GM04503 (cell line): ENCODE results near the gene EGFL7.
"Not testable (repeated sequence)": the region's sequence is repeated elsewhere in the genome, so short reads cannot be mapped to it uniquely, and the experiment has no call there.

Experiments used
- DNase-seq: peaks from one replicate; pipeline ENCODE4 v3.0.0-alpha.2; 2012; ENCODE audit warnings: low read depth

EGFL7 gene

GRCh38 chr9:136697821-136698526 is 35.3 kb downstream of the EGFL7 start:
- no peak for DNase-seq

- DNase-seq: no peak
Observed at GRCh38 chr9:136698635-136699246, 36.0 kb downstream of the EGFL7 start.

GRCh38 chr9:136700304-136700703 is 37.6 kb downstream of the EGFL7 start:
- DNase-seq: peak; percentile 11

DNA sequence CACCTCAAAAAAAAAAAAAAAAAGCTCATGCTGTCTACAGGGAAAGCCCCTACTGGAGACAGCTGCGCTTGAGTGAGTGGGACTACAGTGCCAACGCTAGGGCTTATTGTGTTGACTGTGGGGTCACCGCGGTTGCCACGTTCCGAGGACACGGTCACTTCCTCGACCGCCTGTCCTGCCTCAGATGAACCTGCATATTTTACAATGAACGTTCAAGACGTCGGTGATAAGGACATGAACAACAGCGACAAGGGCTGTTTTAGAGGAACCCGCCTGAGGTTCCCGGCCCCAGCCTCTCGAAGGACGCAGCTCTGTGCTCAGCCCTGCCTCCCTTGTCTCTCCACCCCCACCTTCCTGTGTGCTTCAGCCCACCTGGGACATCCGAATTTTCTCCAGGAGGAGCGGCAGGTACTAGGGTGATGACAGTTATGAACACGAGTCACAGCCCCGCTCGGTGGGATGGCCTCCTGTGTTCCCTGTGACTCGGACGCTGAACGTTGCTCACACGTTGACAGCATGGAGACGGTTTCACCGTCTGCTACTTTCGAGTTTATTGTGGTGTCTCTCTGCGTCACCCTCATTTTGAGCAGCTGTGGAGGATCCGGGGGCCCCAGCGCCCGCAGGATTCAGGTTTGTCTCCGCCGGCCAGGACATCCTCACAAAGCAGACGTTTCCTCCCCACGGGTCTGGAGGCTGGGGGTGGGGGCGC is 38.4 kb downstream of the EGFL7 start:
- DNase-seq: no peak

DNA sequence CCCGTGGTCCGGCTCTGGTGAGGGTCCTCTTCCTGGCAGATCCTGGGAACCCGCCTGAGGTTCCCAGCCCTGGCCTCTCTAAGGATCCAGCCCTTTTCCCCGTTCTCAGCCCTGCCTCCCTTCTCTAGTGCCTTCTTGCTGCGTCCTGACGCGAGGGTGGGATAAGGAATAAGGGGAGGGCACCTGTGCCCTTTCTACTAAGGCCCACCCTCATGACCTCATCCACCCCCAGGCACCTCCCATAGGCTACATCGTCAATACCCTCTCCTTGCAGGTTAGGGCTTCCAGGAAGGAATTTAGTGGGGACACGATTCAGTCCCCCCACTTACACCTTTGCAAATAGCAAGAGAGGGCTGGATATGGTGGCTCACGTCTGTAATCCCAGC is 38.9 kb downstream of the EGFL7 start:
- DNase-seq: no peak

- DNase-seq: no peak
Observed at GRCh38 chr9:136703276-136703860, 40.7 kb downstream of the EGFL7 start.

DNA sequence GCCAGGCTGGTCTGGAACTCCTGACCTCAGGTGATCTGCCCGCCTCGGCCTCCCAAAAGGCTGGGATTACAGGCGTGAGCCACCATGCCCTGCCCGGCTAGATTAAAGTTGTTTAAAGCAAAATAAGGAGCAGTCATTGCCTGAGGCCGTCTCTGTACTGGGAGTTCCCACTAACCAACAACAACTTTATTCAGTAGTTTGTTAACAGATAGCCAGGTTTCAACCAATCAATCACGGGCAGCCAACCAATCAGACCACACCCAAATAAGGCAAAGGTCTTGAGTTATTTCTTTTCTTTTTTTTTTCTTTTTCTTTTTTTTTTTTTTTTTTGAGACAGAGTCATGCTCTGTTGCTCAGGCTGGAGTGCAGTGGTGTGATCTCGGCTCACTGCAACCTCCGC is 42.0 kb downstream of the EGFL7 start:
- DNase-seq: not testable (repeated sequence)

- DNase-seq: no peak
Observed at GRCh38 chr9:136705564-136705963, 42.8 kb downstream of the EGFL7 start.

DNA sequence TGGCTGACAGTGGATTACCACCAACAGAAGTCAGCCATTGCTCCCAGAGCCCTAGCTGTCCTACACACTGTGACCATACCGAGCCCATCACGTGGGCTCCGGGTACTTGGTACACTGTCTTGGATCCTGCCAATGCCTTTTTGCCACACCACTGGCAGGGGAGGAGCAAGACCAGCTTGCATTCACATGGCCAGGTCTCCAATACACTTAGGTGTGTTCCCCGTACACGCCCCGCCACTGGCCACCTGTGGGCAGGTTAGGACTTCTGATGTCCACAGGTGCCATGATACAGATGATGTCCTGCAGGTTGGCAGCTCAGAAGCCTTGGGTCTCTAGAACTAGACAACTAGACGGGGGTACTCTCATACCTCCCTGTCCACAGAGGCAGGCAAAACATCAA is 44.3 kb downstream of the EGFL7 start:
- no peak for DNase-seq

GRCh38 chr9:136707849-136708517 is 45.3 kb downstream of the EGFL7 start:
- DNase-seq: no peak

DNA sequence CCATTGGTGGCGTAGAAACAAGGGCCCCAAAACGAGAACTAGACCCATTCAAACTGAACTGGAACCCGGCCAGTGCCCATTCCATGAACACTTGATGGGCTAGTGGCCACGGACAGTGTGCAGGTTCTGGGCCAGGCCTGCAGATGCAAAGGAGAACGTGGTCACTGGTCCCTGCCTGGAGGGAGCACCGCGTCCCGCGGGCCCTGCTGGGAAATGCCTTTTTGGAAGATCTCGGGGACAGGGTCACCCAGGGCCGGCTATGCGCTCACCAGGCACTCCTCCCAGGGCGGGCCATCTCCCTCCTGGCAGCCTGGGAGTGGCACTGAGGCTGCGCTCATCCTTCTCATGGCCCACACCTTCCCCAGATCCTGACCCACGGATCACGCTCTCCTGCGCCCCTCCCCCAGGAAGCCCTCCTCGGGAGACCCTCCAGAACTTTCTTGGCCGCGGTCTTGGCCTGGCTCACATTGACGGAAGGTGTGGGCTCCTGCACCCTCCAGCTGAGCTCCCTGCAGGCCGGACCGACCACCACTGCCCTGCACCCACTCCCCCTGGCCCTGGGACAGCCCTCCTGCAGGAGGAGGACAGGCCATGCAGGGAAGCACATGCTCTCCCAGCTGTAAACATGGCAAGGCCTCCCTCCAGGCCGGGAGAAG is 46.9 kb downstream of the EGFL7 start:
- no peak for DNase-seq

- no peak for DNase-seq
Observed at GRCh38 chr9:136710543-136710942, 47.8 kb downstream of the EGFL7 start.

DNA sequence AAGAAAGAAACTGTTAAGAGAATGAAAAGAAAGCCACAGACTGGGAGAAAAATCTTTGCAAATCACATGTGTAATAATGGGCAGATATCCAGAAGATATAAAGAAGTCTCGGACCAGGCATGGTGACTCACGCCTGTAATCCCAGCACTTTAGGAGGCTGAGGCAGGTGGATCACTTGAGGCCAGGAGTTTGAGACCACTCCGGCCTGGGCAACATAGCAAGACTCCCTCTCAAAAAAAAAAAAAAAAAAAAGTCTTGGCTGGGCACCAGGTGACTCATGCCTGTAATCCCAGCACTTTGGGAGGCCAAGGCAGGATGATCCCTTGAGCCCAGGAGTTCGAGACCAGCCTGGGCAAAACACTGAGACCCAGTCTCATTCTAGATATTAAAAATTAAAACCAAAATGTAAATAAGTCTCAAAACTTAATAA is 48.5 kb downstream of the EGFL7 start:
- DNase-seq: not testable (repeated sequence)

DNA sequence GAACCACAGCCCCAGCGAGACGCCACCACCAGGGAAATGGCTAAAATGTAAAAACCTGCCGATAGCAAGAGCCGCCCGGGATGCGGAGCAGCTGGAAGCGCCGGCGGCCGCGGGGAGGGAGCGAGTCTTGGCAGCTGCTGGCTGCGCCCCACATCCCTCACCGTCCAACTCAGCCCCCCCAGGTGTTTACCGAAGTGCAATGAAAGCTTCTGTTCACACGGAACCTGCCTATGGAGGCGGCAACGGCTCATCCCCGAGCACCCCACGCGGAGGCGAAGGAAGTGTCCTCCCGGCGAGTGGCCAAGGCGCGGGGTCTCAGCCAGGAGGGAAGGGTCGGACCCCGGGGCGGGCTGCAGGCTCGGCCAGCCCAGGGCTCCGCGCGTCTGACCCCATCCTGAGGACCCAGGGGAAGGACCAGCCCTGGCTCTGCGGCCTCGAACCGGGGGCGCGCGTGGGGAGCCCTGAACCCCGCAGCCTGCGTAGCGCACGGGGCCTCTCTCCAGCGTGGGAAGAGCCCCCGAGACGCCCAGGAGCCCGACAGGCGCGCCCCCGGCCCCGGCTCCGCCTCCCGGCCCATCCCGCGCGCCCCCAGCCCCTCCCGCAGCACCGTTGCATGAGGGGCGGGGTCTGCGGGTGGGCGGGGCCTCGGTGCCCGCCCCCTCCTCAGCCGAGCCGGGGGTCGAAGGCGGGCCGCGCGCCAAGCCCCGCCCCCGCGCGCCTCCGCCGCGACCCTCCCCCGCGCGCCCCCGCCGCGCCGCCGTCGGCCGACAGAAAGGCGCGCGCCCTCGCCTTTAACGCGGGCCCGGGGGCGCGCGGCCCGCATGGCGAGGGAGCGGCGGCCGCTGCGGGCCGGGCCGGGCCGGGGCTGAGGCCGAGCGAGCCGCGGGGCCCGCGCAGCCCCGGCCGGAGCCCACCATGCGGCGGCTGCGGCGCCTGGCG is 49.3 kb downstream of the EGFL7 start, which contains the start of gene DIPK1B:
DIPK1B (plus strand) TSS at position 822 of the 939 bp plus-strand sequence; CDS start at position 916, 94 bp downstream.
- no peak for DNase-seq

DNA sequence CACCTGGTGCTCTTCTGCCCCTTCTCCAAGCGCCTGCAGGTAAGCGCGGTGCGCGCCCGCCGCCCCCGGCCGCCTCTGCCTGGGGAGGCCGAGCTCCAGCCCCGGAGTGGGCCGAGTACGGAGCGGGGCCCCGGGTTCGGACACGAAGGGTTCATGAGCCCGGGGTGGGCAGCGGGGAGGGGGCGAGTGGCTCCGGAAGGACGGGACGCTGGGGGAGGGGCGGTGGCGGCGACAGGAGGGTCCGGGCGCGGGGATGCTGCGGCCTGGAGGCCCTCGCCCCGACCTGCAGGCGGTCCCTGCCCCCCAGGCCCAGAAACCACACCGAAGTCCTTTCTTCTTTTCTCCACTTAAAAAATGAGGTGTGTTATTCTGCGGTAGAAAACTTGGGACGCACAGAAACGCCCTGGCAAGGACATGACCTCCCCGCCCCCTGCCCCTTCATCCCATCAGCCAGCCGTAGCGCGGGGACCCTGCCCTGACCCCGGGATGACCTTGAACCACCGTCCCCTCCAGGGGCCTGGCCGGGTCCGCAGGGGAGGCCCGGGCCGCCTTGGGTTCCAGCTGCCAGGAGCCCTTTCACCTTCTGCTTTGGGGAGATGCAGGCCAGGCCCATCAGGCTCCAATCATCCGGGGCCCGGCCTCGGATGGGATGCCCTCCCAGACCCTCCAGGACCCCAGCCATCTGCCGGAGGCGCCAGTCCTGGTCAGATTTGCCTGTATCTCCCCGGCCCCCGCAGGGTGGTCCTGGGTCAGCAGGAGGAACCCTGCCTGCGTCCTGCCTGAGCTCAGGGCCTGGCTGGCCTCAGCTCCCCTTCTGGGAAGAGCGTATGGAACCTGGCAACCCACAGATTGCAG is 50.2 kb downstream of the EGFL7 start:
- DNase-seq: no peak

DNA sequence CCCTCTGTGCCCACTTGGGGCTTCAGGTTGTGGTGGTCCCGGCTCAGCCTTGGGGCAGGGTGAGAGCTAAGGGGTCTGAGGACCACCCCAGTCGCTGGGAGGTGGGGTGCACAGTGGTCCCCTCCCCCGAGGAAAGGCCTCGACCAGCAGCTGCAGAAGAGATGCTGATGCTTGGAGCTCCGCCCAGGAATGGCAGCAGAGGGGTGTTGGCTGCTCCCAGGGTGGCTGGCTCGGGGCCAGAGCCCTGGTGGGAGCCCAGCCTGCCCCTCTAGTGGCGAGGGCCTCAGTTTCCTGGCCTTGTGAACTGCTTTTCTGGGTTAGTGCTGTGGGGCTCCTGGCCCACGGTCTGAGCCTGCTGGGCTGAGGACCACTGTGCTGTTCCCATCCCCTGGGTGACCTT is 50.8 kb downstream of the EGFL7 start:
- no peak for DNase-seq

- no peak for DNase-seq
Observed at GRCh38 chr9:136714096-136714892, 51.6 kb downstream of the EGFL7 start.

- no peak for DNase-seq
Observed at GRCh38 chr9:136714893-136715274, 52.2 kb downstream of the EGFL7 start.

GRCh38 chr9:136717399-136717798 is 54.7 kb downstream of the EGFL7 start:
- no peak for DNase-seq
